ENCODE measurements around the gene CEP112.

GRCh38 chr17:65771704-65772103, 420.2 kb downstream of the CEP112 start:
- TF ChIP-seq POLR2A (IDR thresholded peaks at IDR 0.05) (no peak), CTCF (IDR thresholded peaks at IDR 0.05) (no peak)

Data from testis (tissue), 2 donors.